ENCODE data around the gene ZBED2.
"Not testable (repeated sequence)": the region's sequence is repeated elsewhere in the genome, so short reads cannot be mapped to it uniquely, and the experiment has no call there.

Gene ZBED2

GRCh38 chr3:111595232-111595631 lies at the start of gene ZBED2:
Gene ZBED2 (minus strand): TSS chr3:111595346. CDS start chr3:111594201, 1,145 bp downstream.
- no peak for DNase-seq (ENCODE audit: low read depth in 2 of 2, low spot score in 1 of 2)

- DNase-seq (ENCODE audit: low read depth in 2 of 2, low spot score in 1 of 2) = no peak
These were observed 44.2 kb upstream of the ZBED2 start for GRCh38 chr3:111639316-111639715.

GRCh38 chr3:111636366-111636885 lies 41.3 kb upstream of the ZBED2 start:
- DNase-seq (ENCODE audit: low read depth in 2 of 2, low spot score in 1 of 2) = no peak

GRCh38 chr3:111635403-111635802 lies 40.3 kb upstream of the ZBED2 start:
- DNase-seq (ENCODE audit: low read depth in 2 of 2, low spot score in 1 of 2) = no peak

GRCh38 chr3:111630638-111631037 lies 35.5 kb upstream of the ZBED2 start:
- not testable (repeated sequence) for DNase-seq (ENCODE audit: low read depth in 2 of 2, low spot score in 1 of 2)

GRCh38 chr3:111629018-111629417 lies 33.9 kb upstream of the ZBED2 start:
- DNase-seq (ENCODE audit: low read depth in 2 of 2, low spot score in 1 of 2) = not testable (repeated sequence)

GRCh38 chr3:111627092-111627491 lies 31.9 kb upstream of the ZBED2 start:
- no peak for DNase-seq (ENCODE audit: low read depth in 2 of 2, low spot score in 1 of 2)

- no peak for DNase-seq (ENCODE audit: low read depth in 2 of 2, low spot score in 1 of 2)
These were observed 26.4 kb upstream of the ZBED2 start for GRCh38 chr3:111621535-111621934.

- DNase-seq (ENCODE audit: low read depth in 2 of 2, low spot score in 1 of 2) = no peak
These were observed 24.7 kb upstream of the ZBED2 start for GRCh38 chr3:111619833-111620232.

GRCh38 chr3:111618945-111619344 lies 23.8 kb upstream of the ZBED2 start:
- no peak for DNase-seq (ENCODE audit: low read depth in 2 of 2, low spot score in 1 of 2)

- DNase-seq (ENCODE audit: low read depth in 2 of 2, low spot score in 1 of 2) = no peak
These were observed 22.9 kb upstream of the ZBED2 start for GRCh38 chr3:111617912-111618601.

- DNase-seq (ENCODE audit: low read depth in 2 of 2, low spot score in 1 of 2) = no peak
These were observed 22.3 kb upstream of the ZBED2 start for GRCh38 chr3:111617406-111617805.

- DNase-seq (ENCODE audit: low read depth in 2 of 2, low spot score in 1 of 2) = no peak
These were observed 21.4 kb upstream of the ZBED2 start for GRCh38 chr3:111616417-111617105.

GRCh38 chr3:111615880-111616279 lies 20.7 kb upstream of the ZBED2 start:
- DNase-seq (ENCODE audit: low read depth in 2 of 2, low spot score in 1 of 2) = no peak

GRCh38 chr3:111613294-111613693 lies 18.1 kb upstream of the ZBED2 start:
- no peak for DNase-seq (ENCODE audit: low read depth in 2 of 2, low spot score in 1 of 2)

GRCh38 chr3:111610612-111611054 lies 15.5 kb upstream of the ZBED2 start:
- no peak for DNase-seq (ENCODE audit: low read depth in 2 of 2, low spot score in 1 of 2)

- DNase-seq (ENCODE audit: low read depth in 2 of 2, low spot score in 1 of 2) = no peak
These were observed 15.0 kb upstream of the ZBED2 start for GRCh38 chr3:111610189-111610588.

- no peak for DNase-seq (ENCODE audit: low read depth in 2 of 2, low spot score in 1 of 2)
These were observed 14.6 kb upstream of the ZBED2 start for GRCh38 chr3:111609700-111610099.

- no peak for DNase-seq (ENCODE audit: low read depth in 2 of 2, low spot score in 1 of 2)
These were observed 13.2 kb upstream of the ZBED2 start for GRCh38 chr3:111608383-111608782.

- no peak for DNase-seq (ENCODE audit: low read depth in 2 of 2, low spot score in 1 of 2)
These were observed 12.2 kb upstream of the ZBED2 start for GRCh38 chr3:111607240-111607920.

GRCh38 chr3:111605493-111605892 lies 10.3 kb upstream of the ZBED2 start:
- DNase-seq (ENCODE audit: low read depth in 2 of 2, low spot score in 1 of 2) = no peak

- DNase-seq (ENCODE audit: low read depth in 2 of 2, low spot score in 1 of 2) = no peak
These were observed 9.9 kb upstream of the ZBED2 start for GRCh38 chr3:111605018-111605417.
